Hepatocyte (in vitro differentiated cells): ENCODE data around the gene SYS1. TPM values are rescaled to one million over a fixed set of nuclear protein-coding genes. Genes with fewer than 3 reads are reported as not detected.

ENCODE experiments used
- DNase-seq: peaks from one replicate; pipeline ENCODE4 v3.0.0-alpha.2; 2016; ENCODE audit warnings: low spot score
- H2AFZ ChIP-seq: fragments of 200-600 bp; sonication (generic); 2 replicates; pipeline ENCODE4 v1.6.0; 2016; ENCODE audit warnings: antibody characterized with exemption, mild to moderate bottlenecking
- H3K27ac ChIP-seq: fragments of 200-600 bp; sonication (generic); 2 replicates; pipeline ENCODE4 v1.5.1; 2016; ENCODE audit warnings: mild to moderate bottlenecking
- H3K27me3 ChIP-seq: fragments of 200-600 bp; sonication (generic); 2 replicates; pipeline ENCODE4 v1.6.1; 2016
- H3K36me3 ChIP-seq: fragments of 200-600 bp; sonication (generic); replicated peaks from 2 replicates; pipeline ENCODE4 v1.5.1; 2016; ENCODE audit warnings: low read depth; ENCODE audit not compliant: insufficient read depth
- H3K4me1 ChIP-seq: fragments of 200-600 bp; sonication (generic); 2 replicates; pipeline ENCODE4 v1.5.1; 2016; ENCODE audit warnings: mild to moderate bottlenecking, moderate library complexity; ENCODE audit not compliant: insufficient read depth
- H3K4me2 ChIP-seq: fragments of 200-600 bp; sonication (generic); 2 replicates; pipeline ENCODE4 v1.6.0; 2016
- H3K4me3 ChIP-seq: fragments of 200-600 bp; sonication (generic); 2 replicates; pipeline ENCODE4 v1.5.1; 2016; ENCODE audit warnings: mild to moderate bottlenecking
- H3K79me2 ChIP-seq: fragments of 200-600 bp; sonication (generic); 2 replicates; pipeline ENCODE4 v1.6.0; 2017; ENCODE audit warnings: mild to moderate bottlenecking
- H3K9me2 ChIP-seq: fragments of 200-600 bp; sonication (generic); replicated peaks from 2 replicates; pipeline ENCODE4 v1.6.0; 2017; ENCODE audit warnings: mild to moderate bottlenecking; ENCODE audit not compliant: insufficient read depth
- H3K9me3 ChIP-seq: fragments of 200-600 bp; sonication (generic); 2 replicates; pipeline ENCODE4 v1.5.1; 2016; ENCODE audit warnings: low read depth, mild to moderate bottlenecking
- H4K20me1 ChIP-seq: fragments of 200-600 bp; sonication (generic); 2 replicates; pipeline ENCODE4 v1.6.0; 2016; ENCODE audit warnings: mild to moderate bottlenecking; ENCODE audit not compliant: insufficient read depth, poor library complexity, severe bottlenecking
- EZH2 ChIP-seq: fragments of 200-600 bp; sonication (generic); IDR thresholded peaks from 2 replicates; pipeline ENCODE4 v1.6.1; 2016; ENCODE audit warnings: antibody characterized with exemption, mild to moderate bottlenecking, borderline replicate concordance
- EZH2phosphoT487 ChIP-seq: fragments of 200-600 bp; sonication (generic); IDR thresholded peaks from one replicate; pipeline ENCODE4 v1.6.1; 2018; ENCODE audit warnings: antibody characterized with exemption, mild to moderate bottlenecking, low read depth, moderate library complexity; ENCODE audit not compliant: unreplicated experiment, severe bottlenecking
- WGBS: methylation state at CpG from one replicate; pipeline ENCODE4 v1.1.6; 2016; ENCODE audit warnings: low lambda C conversion rate; ENCODE audit errors: missing lambda C conversion rate; 5-methylcytosine and 5-hydroxymethylcytosine counted together
- polyA plus RNA-seq: library from polyadenylated mRNA; unstranded; fragments of >200 nt; fragmentation: Nextera tagmentation; extraction: Ambion mirVana; gene quantifications from 2 replicates; pipeline ENCODE4 v1.2.1, GENCODE V29; 2016
- total RNA-seq: library from RNA; depleted of rRNA; stranded (reverse); fragments of >200 nt; gene quantifications from 2 replicates; pipeline ENCODE4 v1.2.3, GENCODE V29; 2014
- TF ChIP-seq, protein P1 (sequence below): fragments of 200-600 bp; sonication (generic); IDR thresholded peaks from 2 replicates; pipeline ENCODE4 v1.5.1; 2016; ENCODE audit warnings: antibody characterized with exemption, mild to moderate bottlenecking; ENCODE audit not compliant: poor library complexity

The SYS1 gene
- total RNA-seq (42.0 and 50.7 TPM in 2 replicates), polyA plus RNA-seq (28.9 and 35.8 TPM in 2 replicates)

DNA sequence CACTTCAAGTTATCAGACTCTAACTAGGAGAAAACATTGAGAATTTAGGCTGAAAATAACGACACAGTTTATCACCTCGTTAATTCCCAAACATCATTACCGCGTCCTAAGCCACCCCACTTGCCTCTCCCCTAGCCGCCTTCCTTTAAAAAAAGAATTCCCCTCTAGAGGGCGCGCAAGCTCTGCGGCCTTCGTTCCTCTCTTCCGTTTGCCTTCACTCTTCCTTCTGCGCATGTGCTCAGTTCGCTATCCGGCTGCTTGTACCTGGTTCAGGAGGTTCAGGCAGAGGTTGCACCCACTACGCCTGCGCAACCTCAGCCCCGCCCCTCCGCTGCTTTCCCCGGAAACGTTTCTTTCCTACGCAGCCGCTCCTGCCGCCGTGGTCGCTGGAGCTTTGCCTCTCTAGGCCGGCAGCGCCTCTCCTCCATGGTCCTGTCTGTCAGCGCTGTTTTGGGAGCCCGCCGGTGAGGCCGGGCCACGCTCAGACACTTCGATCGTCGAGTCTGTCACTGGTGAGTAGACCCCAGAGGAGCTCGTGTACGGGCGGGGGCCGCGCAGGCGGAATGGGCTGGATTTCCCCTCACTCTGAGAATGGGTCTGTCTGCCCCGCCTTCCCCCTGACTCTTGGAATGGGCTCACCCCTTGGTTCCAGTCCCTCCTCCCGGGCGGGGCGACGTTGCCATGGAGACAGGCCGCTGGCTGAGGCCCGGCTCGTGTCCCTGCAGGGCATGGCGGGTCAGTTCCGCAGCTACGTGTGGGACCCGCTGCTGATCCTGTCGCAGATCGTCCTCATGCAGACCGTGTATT, at the start of gene SYS1:
Gene SYS1, plus strand, starts transcription at position 353 of the 807 bp plus-strand sequence. Its CDS starts 376 bp downstream, at position 729.
- peak within 1 kb of the TSS; percentile 98 for H3K27ac ChIP-seq
- H4K20me1 ChIP-seq: no peaks in the 10 kb centered on the region
- H2AFZ ChIP-seq: peak within 1 kb of the TSS; percentile 69
- peak; percentile 99 for DNase-seq
- H3K4me1 ChIP-seq: peaks cover 24% of the 10 kb centered on the region
- H3K79me2 ChIP-seq: peaks cover 25% of the 10 kb centered on the region
- no peaks in the 10 kb centered on the region for H3K27me3 ChIP-seq
- H3K9me3 ChIP-seq: no peaks in the 10 kb centered on the region
- no peaks in the 10 kb centered on the region for H3K36me3 ChIP-seq
- H3K4me3 ChIP-seq: peak within 1 kb of the TSS; percentile 63
- TF ChIP-seq EZH2phosphoT487: no peak
- TF ChIP-seq, protein P1, sequence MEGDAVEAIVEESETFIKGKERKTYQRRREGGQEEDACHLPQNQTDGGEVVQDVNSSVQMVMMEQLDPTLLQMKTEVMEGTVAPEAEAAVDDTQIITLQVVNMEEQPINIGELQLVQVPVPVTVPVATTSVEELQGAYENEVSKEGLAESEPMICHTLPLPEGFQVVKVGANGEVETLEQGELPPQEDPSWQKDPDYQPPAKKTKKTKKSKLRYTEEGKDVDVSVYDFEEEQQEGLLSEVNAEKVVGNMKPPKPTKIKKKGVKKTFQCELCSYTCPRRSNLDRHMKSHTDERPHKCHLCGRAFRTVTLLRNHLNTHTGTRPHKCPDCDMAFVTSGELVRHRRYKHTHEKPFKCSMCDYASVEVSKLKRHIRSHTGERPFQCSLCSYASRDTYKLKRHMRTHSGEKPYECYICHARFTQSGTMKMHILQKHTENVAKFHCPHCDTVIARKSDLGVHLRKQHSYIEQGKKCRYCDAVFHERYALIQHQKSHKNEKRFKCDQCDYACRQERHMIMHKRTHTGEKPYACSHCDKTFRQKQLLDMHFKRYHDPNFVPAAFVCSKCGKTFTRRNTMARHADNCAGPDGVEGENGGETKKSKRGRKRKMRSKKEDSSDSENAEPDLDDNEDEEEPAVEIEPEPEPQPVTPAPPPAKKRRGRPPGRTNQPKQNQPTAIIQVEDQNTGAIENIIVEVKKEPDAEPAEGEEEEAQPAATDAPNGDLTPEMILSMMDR: peak; percentile 94
- WGBS: under 1% methylated on average over 55 of the region's 55 CpGs
- no peaks in the 10 kb centered on the region for H3K9me2 ChIP-seq
- H3K4me2 ChIP-seq: peak within 1 kb of the TSS; percentile 95

GRCh38 chr20:45313943-45314342, 49.0 kb upstream of the SYS1 start:
- no peak for DNase-seq
- Histone ChIP-seq H3K79me2 (no peaks in the 10 kb centered on the region), H3K27me3 (no peaks in the 10 kb centered on the region), H3K4me2 (no peak overlapping the region), H3K4me1 (no peaks in the 10 kb centered on the region), H3K36me3 (no peaks in the 10 kb centered on the region), H3K9me2 (no peaks in the 10 kb centered on the region), H3K4me3 (no peak overlapping the region), H4K20me1 (no peaks in the 10 kb centered on the region), H3K9me3 (no peaks in the 10 kb centered on the region), H2AFZ (no peak overlapping the region), H3K27ac (no peak overlapping the region)
- TF ChIP-seq EZH2 (no peak), EZH2phosphoT487 (no peak)
- TF ChIP-seq, protein P1: no peak
- WGBS: 89% methylated on average over 11 of the region's 11 CpGs

GRCh38 chr20:45315672-45316071, 47.3 kb upstream of the SYS1 start:
- H3K36me3 ChIP-seq: no peaks in the 10 kb centered on the region
- TF ChIP-seq EZH2: no peak
- TF ChIP-seq, protein P1: no peak
- TF ChIP-seq EZH2phosphoT487: no peak
- H3K27ac ChIP-seq: no peak overlapping the region
- H3K79me2 ChIP-seq: no peaks in the 10 kb centered on the region
- DNase-seq: no peak
- no peaks in the 10 kb centered on the region for H4K20me1 ChIP-seq
- H3K4me1 ChIP-seq: no peaks in the 10 kb centered on the region
- no peaks in the 10 kb centered on the region for H3K9me2 ChIP-seq
- no peak overlapping the region for H3K4me3 ChIP-seq
- no peaks in the 10 kb centered on the region for H3K9me3 ChIP-seq
- H3K4me2 ChIP-seq: no peak overlapping the region
- no peaks in the 10 kb centered on the region for H3K27me3 ChIP-seq
- 92% methylated on average over 4 of the region's 4 CpGs for WGBS
- H2AFZ ChIP-seq: no peak overlapping the region
